KMS-11 (cell line): Measurements from ENCODE around the gene GREB1L.

Source experiments
- H2AFZ ChIP-seq: fragments of 200-600 bp; sonication (generic); 2 replicates; pipeline ENCODE4 v1.6.1; 2016; ENCODE audit warnings: antibody characterized with exemption, mixed run types, low read depth
- H3K27ac ChIP-seq: fragments of 200-600 bp; sonication (generic); 2 replicates; pipeline ENCODE4 v1.6.1; 2016; ENCODE audit warnings: mild to moderate bottlenecking, mixed run types
- H3K27me3 ChIP-seq: fragments of 200-600 bp; sonication (generic); 2 replicates; pipeline ENCODE4 v1.6.1; 2017; ENCODE audit warnings: mild to moderate bottlenecking, low read depth, mixed run types, moderate library complexity; ENCODE audit not compliant: insufficient read depth
- H3K36me3 ChIP-seq: fragments of 200-600 bp; sonication (generic); 2 replicates; pipeline ENCODE4 v1.6.1; 2017; ENCODE audit warnings: mild to moderate bottlenecking, mixed run types; ENCODE audit not compliant: insufficient read depth
- H3K4me1 ChIP-seq: fragments of 200-600 bp; sonication (generic); 2 replicates; pipeline ENCODE4 v1.6.1; 2016; ENCODE audit warnings: mild to moderate bottlenecking, low read depth, mixed run types; ENCODE audit not compliant: poor library complexity, severe bottlenecking
- H3K4me2 ChIP-seq: fragments of 200-600 bp; sonication (generic); 2 replicates; pipeline ENCODE4 v1.7.0; 2016; ENCODE audit warnings: mild to moderate bottlenecking, mixed run types
- H3K4me3 ChIP-seq: fragments of 200-600 bp; sonication (generic); IDR thresholded peaks from 2 replicates; pipeline ENCODE4 v1.6.1; 2017; ENCODE audit warnings: low read depth, low read length, mixed read lengths; ENCODE audit not compliant: insufficient read depth
- H3K79me2 ChIP-seq: fragments of 200-600 bp; sonication (generic); 2 replicates; pipeline ENCODE4 v1.6.1; 2016; ENCODE audit warnings: low read depth, mixed run types; ENCODE audit not compliant: insufficient read depth
- H3K9ac ChIP-seq: fragments of 200-600 bp; sonication (generic); 2 replicates; pipeline ENCODE4 v1.6.1; 2016; ENCODE audit warnings: mild to moderate bottlenecking, mixed run types
- H4K20me1 ChIP-seq: fragments of 200-600 bp; sonication (generic); 2 replicates; pipeline ENCODE4 v1.6.1; 2016; ENCODE audit warnings: mild to moderate bottlenecking, mixed run types; ENCODE audit not compliant: insufficient read depth
- CTCF ChIP-seq: fragments of 200-600 bp; sonication (generic); conservative IDR thresholded peaks from 2 replicates; pipeline ENCODE4 v1.6.1; 2017; ENCODE audit warnings: low read depth, mild to moderate bottlenecking, antibody characterized with exemption, low read length, moderate library complexity, mixed read lengths

The GREB1L gene

GRCh38 chr18:21361307-21361880 is 119.4 kb downstream of the GREB1L start:
- H3K79me2 ChIP-seq: no peaks in the 10 kb centered on the region
- no peak overlapping the region for H3K27ac ChIP-seq
- H3K9ac ChIP-seq: no peak overlapping the region
- no peak overlapping the region for H3K4me2 ChIP-seq
- H3K27me3 ChIP-seq: no peaks in the 10 kb centered on the region
- no peak overlapping the region for H3K4me3 ChIP-seq
- no peak for TF ChIP-seq CTCF
- H3K4me1 ChIP-seq: no peaks in the 10 kb centered on the region
- no peaks in the 10 kb centered on the region for H4K20me1 ChIP-seq
- no peaks in the 10 kb centered on the region for H3K36me3 ChIP-seq
- H2AFZ ChIP-seq: no peak overlapping the region

- H2AFZ ChIP-seq: no peak overlapping the region
- no peak overlapping the region for H3K9ac ChIP-seq
- no peaks in the 10 kb centered on the region for H4K20me1 ChIP-seq
- no peak overlapping the region for H3K27ac ChIP-seq
- TF ChIP-seq CTCF: no peak
- no peak overlapping the region for H3K4me3 ChIP-seq
- no peak overlapping the region for H3K4me2 ChIP-seq
- no peaks in the 10 kb centered on the region for H3K79me2 ChIP-seq
- no peaks in the 10 kb centered on the region for H3K36me3 ChIP-seq
- H3K4me1 ChIP-seq: no peaks in the 10 kb centered on the region
- H3K27me3 ChIP-seq: no peaks in the 10 kb centered on the region
These were observed 120.8 kb downstream of the GREB1L start for GRCh38 chr18:21362831-21363230.

- no peak for TF ChIP-seq CTCF
- Histone ChIP-seq H3K27ac (no peak overlapping the region), H3K4me1 (no peaks in the 10 kb centered on the region), H2AFZ (no peak overlapping the region), H3K4me3 (no peak overlapping the region), H3K27me3 (no peaks in the 10 kb centered on the region), H3K9ac (no peak overlapping the region), H3K4me2 (no peak overlapping the region), H4K20me1 (no peaks in the 10 kb centered on the region), H3K79me2 (no peaks in the 10 kb centered on the region), H3K36me3 (no peaks in the 10 kb centered on the region)
These were observed 121.3 kb downstream of the GREB1L start for GRCh38 chr18:21363348-21363747.

- Histone ChIP-seq H3K9ac (no peak overlapping the region), H3K27ac (no peak overlapping the region), H3K79me2 (no peaks in the 10 kb centered on the region), H3K4me3 (no peak overlapping the region), H3K27me3 (no peaks in the 10 kb centered on the region), H3K4me2 (no peak overlapping the region), H3K4me1 (no peaks in the 10 kb centered on the region), H4K20me1 (no peaks in the 10 kb centered on the region), H2AFZ (no peak overlapping the region), H3K36me3 (no peaks in the 10 kb centered on the region)
- TF ChIP-seq CTCF: no peak
These were observed 122.4 kb downstream of the GREB1L start for GRCh38 chr18:21364471-21364870.

GRCh38 chr18:21366896-21367295 is 124.9 kb downstream of the GREB1L start:
- no peak for TF ChIP-seq CTCF
- H4K20me1 ChIP-seq: no peaks in the 10 kb centered on the region
- H3K9ac ChIP-seq: no peak overlapping the region
- H3K4me2 ChIP-seq: no peak overlapping the region
- no peaks in the 10 kb centered on the region for H3K4me1 ChIP-seq
- no peaks in the 10 kb centered on the region for H3K79me2 ChIP-seq
- H2AFZ ChIP-seq: no peak overlapping the region
- H3K27me3 ChIP-seq: no peaks in the 10 kb centered on the region
- H3K27ac ChIP-seq: no peak overlapping the region
- no peak overlapping the region for H3K4me3 ChIP-seq
- no peaks in the 10 kb centered on the region for H3K36me3 ChIP-seq
